ENCODE data around the gene ZNG1F.
"Not testable (repeated sequence)": the region's sequence is repeated elsewhere in the genome, so short reads cannot be mapped to it uniquely, and the experiment has no call there.

Gene ZNG1F

DNA sequence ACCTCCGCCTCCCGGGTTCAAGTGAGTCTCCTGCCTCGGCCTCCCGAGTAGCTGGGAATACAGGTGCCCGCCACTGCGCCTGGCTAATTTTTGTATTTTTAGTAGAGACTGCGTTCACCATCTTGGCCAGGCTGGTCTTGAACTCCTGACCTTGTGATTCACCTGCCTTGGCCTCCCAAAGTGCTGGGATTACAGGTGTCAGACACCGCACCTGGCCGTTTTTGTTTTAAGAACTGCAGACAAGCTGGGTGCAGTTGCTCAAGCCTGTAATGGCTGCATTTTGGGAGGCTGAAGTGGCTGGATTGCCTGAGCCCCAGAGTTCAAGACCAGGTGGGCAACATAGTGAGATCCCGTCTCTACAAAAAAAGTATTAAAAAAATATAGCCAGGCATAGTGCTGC is 43.2 kb upstream of the ZNG1F start:
- not testable (repeated sequence) for H4K8ac ChIP-seq (ENCODE audit: low read depth, low read length); H3K4me3 ChIP-seq (ENCODE audit: low read length); H4K5ac ChIP-seq (ENCODE audit: low read length); H3K27me3 ChIP-seq (ENCODE audit: insufficient read depth, low read length, poor library complexity); H3K9ac ChIP-seq (ENCODE audit: low read length); H3K79me2 ChIP-seq (ENCODE audit: control insufficient read depth, insufficient read depth, low read length); H2AK5ac ChIP-seq (ENCODE audit: low read length); H2BK5ac ChIP-seq (ENCODE audit: low read length); H3K4me2 ChIP-seq (ENCODE audit: low read length); H3K4me1 ChIP-seq (ENCODE audit: control insufficient read depth, low read depth, low read length); H3K4ac ChIP-seq (ENCODE audit: low read depth, low read length); H2BK15ac ChIP-seq (replicated peaks; ENCODE audit: low read depth); H3K56ac ChIP-seq (ENCODE audit: low read length); H3K23ac ChIP-seq (ENCODE audit: low read length); H3K36me3 ChIP-seq (ENCODE audit: control insufficient read depth, insufficient read depth, low read length); H3K79me1 ChIP-seq (ENCODE audit: low read length); H3K18ac ChIP-seq (ENCODE audit: low read length); H2BK120ac ChIP-seq (ENCODE audit: low read depth, low read length); H3K27ac ChIP-seq (ENCODE audit: low read depth, low read length)
- WGBS (ENCODE audit: extremely low coverage, insufficient coverage, low lambda C conversion rate): no CpG with 5 or more reads among the region's 10 CpGs
- DNase-seq: peak; percentile 4

DNA sequence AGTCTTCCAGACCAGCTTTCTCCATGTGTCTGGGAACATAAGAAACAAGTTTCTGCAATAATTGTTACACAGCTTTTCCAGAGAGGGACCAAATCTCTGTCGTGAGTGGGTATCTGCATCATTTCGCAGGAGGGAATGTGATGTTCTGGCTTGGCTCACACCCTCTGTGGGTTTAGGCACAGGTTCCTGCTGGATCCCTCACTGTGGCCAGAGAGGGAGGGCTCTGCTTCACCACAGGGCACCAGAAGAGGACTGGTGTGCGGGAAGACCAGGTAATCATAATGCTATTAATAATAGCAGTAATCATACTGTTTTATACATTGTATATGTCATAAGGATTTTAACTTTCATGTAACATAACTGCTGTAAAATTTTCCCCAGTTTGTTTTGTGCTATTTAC is 41.3 kb upstream of the ZNG1F start:
- H2BK15ac ChIP-seq (replicated peaks; ENCODE audit: low read depth); H3K4me1 ChIP-seq (ENCODE audit: control insufficient read depth, low read depth, low read length); H3K4ac ChIP-seq (ENCODE audit: low read depth, low read length); H3K18ac ChIP-seq (ENCODE audit: low read length); H3K56ac ChIP-seq (ENCODE audit: low read length); H3K23ac ChIP-seq (ENCODE audit: low read length); H3K27ac ChIP-seq (ENCODE audit: low read depth, low read length); H3K36me3 ChIP-seq (ENCODE audit: control insufficient read depth, insufficient read depth, low read length); H3K4me3 ChIP-seq (ENCODE audit: low read length); H3K79me1 ChIP-seq (ENCODE audit: low read length); H3K27me3 ChIP-seq (ENCODE audit: insufficient read depth, low read length, poor library complexity); H4K8ac ChIP-seq (ENCODE audit: low read depth, low read length); H2AK5ac ChIP-seq (ENCODE audit: low read length); H3K79me2 ChIP-seq (ENCODE audit: control insufficient read depth, insufficient read depth, low read length); H2BK120ac ChIP-seq (ENCODE audit: low read depth, low read length); H2BK5ac ChIP-seq (ENCODE audit: low read length); H3K4me2 ChIP-seq (ENCODE audit: low read length); H3K9ac ChIP-seq (ENCODE audit: low read length); H4K5ac ChIP-seq (ENCODE audit: low read length): not testable (repeated sequence)
- peak; percentile 8 for DNase-seq
- WGBS (ENCODE audit: extremely low coverage, insufficient coverage, low lambda C conversion rate): no CpG with 5 or more reads among the region's 3 CpGs

DNA sequence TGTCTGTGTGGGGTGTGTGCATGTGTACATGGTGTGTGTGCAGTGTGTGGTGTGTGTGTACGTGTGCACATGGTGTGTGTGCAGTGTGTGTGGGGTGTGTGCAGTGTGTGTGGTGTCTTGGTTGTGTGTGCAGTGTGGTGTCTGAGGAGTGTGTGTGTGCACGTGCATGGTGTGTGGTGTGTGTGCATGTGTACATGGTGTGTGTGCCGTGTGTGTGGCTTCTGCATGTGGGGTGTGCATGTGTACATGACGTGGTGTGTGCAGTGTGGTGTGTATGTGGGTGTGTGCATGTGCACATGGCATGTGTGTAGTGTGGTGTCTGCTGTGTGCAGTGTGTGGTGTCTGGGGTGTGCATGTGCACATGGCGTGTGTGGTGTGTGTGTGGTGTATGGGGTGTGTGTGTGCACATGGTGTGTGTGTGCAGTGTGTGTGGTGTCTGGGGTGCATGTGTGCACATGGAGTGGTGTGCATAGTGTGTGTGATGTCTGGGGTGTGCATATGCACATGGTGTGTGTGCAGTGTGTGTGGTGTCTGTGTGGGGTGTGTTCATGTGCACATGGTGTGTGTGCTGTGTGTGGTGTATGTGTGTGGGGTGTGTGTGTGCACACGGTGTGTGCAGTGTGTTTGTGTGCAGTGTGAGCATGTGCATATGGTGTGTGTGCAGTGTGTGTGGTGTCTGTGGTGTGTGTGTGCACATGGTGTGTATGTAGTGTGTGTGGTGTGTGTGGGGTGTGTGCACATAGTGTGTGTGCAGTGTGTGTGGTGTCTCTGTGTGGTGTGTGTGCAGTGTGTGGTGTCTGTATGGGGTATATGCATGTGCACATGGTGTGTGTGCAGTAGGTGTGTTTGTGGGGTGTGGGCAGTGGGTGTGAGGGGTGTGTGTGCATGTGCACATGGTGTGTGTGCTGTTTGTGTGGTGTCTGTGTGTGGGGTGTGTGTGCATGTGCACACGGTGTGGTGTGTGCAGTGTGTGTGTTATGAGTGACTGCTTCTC is 40.6 kb upstream of the ZNG1F start:
- no peak overlapping the region for H2BK15ac ChIP-seq (replicated peaks; ENCODE audit: low read depth)
- H3K27ac ChIP-seq (ENCODE audit: low read depth, low read length): no peak overlapping the region
- no peaks in the 10 kb centered on the region for H3K27me3 ChIP-seq (ENCODE audit: insufficient read depth, low read length, poor library complexity)
- WGBS (ENCODE audit: extremely low coverage, insufficient coverage, low lambda C conversion rate): no CpG with 5 or more reads among the region's 7 CpGs
- H3K4me2 ChIP-seq (ENCODE audit: low read length): no peak overlapping the region
- H3K9ac ChIP-seq (ENCODE audit: low read length): no peak overlapping the region
- no peak overlapping the region for H2AK5ac ChIP-seq (ENCODE audit: low read length)
- H2BK5ac ChIP-seq (ENCODE audit: low read length): peak overlapping the region; percentile 2
- no peak overlapping the region for H3K23ac ChIP-seq (ENCODE audit: low read length)
- H4K8ac ChIP-seq (ENCODE audit: low read depth, low read length): no peak overlapping the region
- no peaks in the 10 kb centered on the region for H3K79me2 ChIP-seq (ENCODE audit: control insufficient read depth, insufficient read depth, low read length)
- H2BK120ac ChIP-seq (ENCODE audit: low read depth, low read length): no peak overlapping the region
- H3K18ac ChIP-seq (ENCODE audit: low read length): no peak overlapping the region
- no peak overlapping the region for H3K4ac ChIP-seq (ENCODE audit: low read depth, low read length)
- no peaks in the 10 kb centered on the region for H3K36me3 ChIP-seq (ENCODE audit: control insufficient read depth, insufficient read depth, low read length)
- no peaks in the 10 kb centered on the region for H3K4me1 ChIP-seq (ENCODE audit: control insufficient read depth, low read depth, low read length)
- no peak overlapping the region for H3K56ac ChIP-seq (ENCODE audit: low read length)
- no peaks in the 10 kb centered on the region for H3K79me1 ChIP-seq (ENCODE audit: low read length)
- no peak overlapping the region for H4K5ac ChIP-seq (ENCODE audit: low read length)
- peak overlapping the region; percentile 14 for H3K4me3 ChIP-seq (ENCODE audit: low read length)
- DNase-seq: peak; percentile 31

DNA sequence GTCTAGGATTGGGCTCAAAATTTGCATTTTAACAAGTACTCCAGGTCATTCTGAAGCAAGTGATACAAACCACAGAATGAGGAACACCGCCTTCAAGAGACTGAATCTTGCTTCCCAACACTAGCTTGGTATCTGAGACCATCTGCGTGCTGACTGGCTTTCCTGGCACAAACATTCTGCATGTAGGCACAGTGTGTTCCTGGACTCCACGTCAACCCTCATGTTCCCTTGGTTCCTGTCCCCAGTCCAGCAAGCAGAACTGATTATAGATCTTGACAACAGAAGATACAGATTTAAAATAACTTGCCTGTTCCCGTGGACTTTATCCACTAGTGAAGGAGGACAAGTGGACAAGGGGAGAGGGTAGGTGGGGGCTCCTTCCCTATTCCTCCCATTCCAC is 30.7 kb upstream of the ZNG1F start:
- H4K8ac ChIP-seq (ENCODE audit: low read depth, low read length); H3K9ac ChIP-seq (ENCODE audit: low read length); H2AK5ac ChIP-seq (ENCODE audit: low read length); H3K27ac ChIP-seq (ENCODE audit: low read depth, low read length); H3K4ac ChIP-seq (ENCODE audit: low read depth, low read length); H3K79me2 ChIP-seq (ENCODE audit: control insufficient read depth, insufficient read depth, low read length); H3K56ac ChIP-seq (ENCODE audit: low read length); H2BK120ac ChIP-seq (ENCODE audit: low read depth, low read length); H2BK5ac ChIP-seq (ENCODE audit: low read length); H4K5ac ChIP-seq (ENCODE audit: low read length); DNase-seq; H3K27me3 ChIP-seq (ENCODE audit: insufficient read depth, low read length, poor library complexity); H3K4me3 ChIP-seq (ENCODE audit: low read length); H3K36me3 ChIP-seq (ENCODE audit: control insufficient read depth, insufficient read depth, low read length); H3K4me1 ChIP-seq (ENCODE audit: control insufficient read depth, low read depth, low read length); H3K23ac ChIP-seq (ENCODE audit: low read length); H3K4me2 ChIP-seq (ENCODE audit: low read length); H3K79me1 ChIP-seq (ENCODE audit: low read length); H3K18ac ChIP-seq (ENCODE audit: low read length); H2BK15ac ChIP-seq (replicated peaks; ENCODE audit: low read depth): not testable (repeated sequence)
- no CpG with 5 or more reads among the region's 4 CpGs for WGBS (ENCODE audit: extremely low coverage, insufficient coverage, low lambda C conversion rate)

DNA sequence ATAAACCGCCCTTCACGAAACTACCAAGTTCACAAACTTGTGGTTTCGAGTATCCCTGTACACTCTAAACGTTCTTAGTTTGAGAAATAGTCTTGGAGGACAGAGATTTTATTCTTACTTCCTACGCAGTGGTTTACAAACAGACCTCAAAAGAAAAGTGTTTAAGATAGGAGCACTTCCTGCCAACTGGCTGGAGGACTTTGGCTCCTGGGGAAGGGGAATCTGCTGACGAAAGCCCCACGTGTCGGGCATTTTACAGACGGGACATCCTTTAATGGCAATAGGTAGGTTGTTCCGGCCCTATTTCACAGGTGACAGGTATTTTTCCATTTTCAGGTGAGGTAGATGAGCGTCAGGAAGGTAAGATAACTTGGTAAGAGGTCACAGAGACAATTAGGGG is 678 bp downstream of the ZNG1F start:
- not testable (repeated sequence) for H2BK5ac ChIP-seq (ENCODE audit: low read length); H3K18ac ChIP-seq (ENCODE audit: low read length); H2AK5ac ChIP-seq (ENCODE audit: low read length); H4K5ac ChIP-seq (ENCODE audit: low read length); H4K8ac ChIP-seq (ENCODE audit: low read depth, low read length); H3K23ac ChIP-seq (ENCODE audit: low read length); H3K4ac ChIP-seq (ENCODE audit: low read depth, low read length); H3K4me1 ChIP-seq (ENCODE audit: control insufficient read depth, low read depth, low read length); H2BK15ac ChIP-seq (replicated peaks; ENCODE audit: low read depth); H3K27ac ChIP-seq (ENCODE audit: low read depth, low read length); H3K4me3 ChIP-seq (ENCODE audit: low read length); H2BK120ac ChIP-seq (ENCODE audit: low read depth, low read length); H3K9ac ChIP-seq (ENCODE audit: low read length); H3K79me1 ChIP-seq (ENCODE audit: low read length); DNase-seq; H3K79me2 ChIP-seq (ENCODE audit: control insufficient read depth, insufficient read depth, low read length); H3K27me3 ChIP-seq (ENCODE audit: insufficient read depth, low read length, poor library complexity); H3K4me2 ChIP-seq (ENCODE audit: low read length); H3K56ac ChIP-seq (ENCODE audit: low read length); H3K36me3 ChIP-seq (ENCODE audit: control insufficient read depth, insufficient read depth, low read length)
- WGBS (ENCODE audit: extremely low coverage, insufficient coverage, low lambda C conversion rate): no CpG with 5 or more reads among the region's 11 CpGs

DNA sequence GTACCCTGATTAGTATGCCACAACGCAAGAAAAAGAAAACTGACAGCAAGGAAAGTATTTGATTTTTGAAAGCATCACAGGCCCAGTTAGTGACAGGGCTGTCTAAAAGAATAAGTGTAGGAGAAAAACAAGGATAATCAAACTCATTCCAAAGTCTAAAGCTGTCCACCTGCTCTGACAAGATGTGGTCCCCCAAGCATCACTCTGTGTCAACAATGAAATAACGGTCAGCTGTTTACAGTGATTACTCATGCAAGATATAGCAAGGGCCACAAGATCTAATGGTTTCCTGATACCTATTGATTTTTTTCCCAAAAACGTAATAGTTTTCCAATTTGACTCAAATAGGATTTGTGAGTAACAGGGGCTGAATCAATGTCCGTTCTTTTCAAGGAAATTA is 14.1 kb downstream of the ZNG1F start:
- H3K56ac ChIP-seq (ENCODE audit: low read length); H3K27me3 ChIP-seq (ENCODE audit: insufficient read depth, low read length, poor library complexity); H3K79me2 ChIP-seq (ENCODE audit: control insufficient read depth, insufficient read depth, low read length); H4K5ac ChIP-seq (ENCODE audit: low read length); H2BK120ac ChIP-seq (ENCODE audit: low read depth, low read length); H3K27ac ChIP-seq (ENCODE audit: low read depth, low read length); H3K4ac ChIP-seq (ENCODE audit: low read depth, low read length); H2BK5ac ChIP-seq (ENCODE audit: low read length); H2AK5ac ChIP-seq (ENCODE audit: low read length); H3K4me1 ChIP-seq (ENCODE audit: control insufficient read depth, low read depth, low read length); DNase-seq; H3K23ac ChIP-seq (ENCODE audit: low read length); H2BK15ac ChIP-seq (replicated peaks; ENCODE audit: low read depth); H3K4me2 ChIP-seq (ENCODE audit: low read length); H3K36me3 ChIP-seq (ENCODE audit: control insufficient read depth, insufficient read depth, low read length); H3K79me1 ChIP-seq (ENCODE audit: low read length); H4K8ac ChIP-seq (ENCODE audit: low read depth, low read length); H3K18ac ChIP-seq (ENCODE audit: low read length); H3K4me3 ChIP-seq (ENCODE audit: low read length); H3K9ac ChIP-seq (ENCODE audit: low read length): not testable (repeated sequence)
- no CpG with 5 or more reads among the region's 4 CpGs for WGBS (ENCODE audit: extremely low coverage, insufficient coverage, low lambda C conversion rate)

All from mesendoderm (in vitro differentiated cells).